DMS 273 treated with DMSO at 0.1 percent for 48 hours (cell line): ENCODE measurements around the gene XIRP2.
"Not testable (repeated sequence)": the region's sequence is repeated elsewhere in the genome, so short reads cannot be mapped to it uniquely, and the experiment has no call there.

Experiments used
- DNase-seq: peaks from one replicate; lab custom pipeline; 2025; lab: John Stamatoyannopoulos, UW

XIRP2 gene

GRCh38 chr2:167198576-167198975 lies 310.3 kb downstream of the XIRP2 start:
- DNase-seq: no peak

GRCh38 chr2:167200019-167200418 lies 311.7 kb downstream of the XIRP2 start:
- no peak for DNase-seq

DNA sequence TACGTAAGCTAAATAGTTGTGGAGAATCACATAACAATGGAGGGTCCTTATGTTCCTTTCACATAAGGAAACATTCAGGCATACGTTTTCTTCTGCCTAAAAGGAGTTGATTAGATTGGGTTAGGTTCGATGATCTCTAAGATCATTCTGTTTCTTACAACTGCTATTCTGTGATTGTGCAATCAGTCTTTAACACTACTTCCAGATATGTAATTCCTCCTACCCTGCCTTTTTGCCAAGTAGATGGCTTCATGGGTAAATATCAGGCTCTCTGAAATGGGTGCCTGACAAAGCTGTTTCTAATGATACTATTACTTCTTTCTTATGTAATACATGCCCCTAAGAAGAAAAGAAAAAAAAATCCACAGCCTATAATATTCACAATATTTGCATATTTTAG lies 321.5 kb downstream of the XIRP2 start:
- no peak for DNase-seq

DNA sequence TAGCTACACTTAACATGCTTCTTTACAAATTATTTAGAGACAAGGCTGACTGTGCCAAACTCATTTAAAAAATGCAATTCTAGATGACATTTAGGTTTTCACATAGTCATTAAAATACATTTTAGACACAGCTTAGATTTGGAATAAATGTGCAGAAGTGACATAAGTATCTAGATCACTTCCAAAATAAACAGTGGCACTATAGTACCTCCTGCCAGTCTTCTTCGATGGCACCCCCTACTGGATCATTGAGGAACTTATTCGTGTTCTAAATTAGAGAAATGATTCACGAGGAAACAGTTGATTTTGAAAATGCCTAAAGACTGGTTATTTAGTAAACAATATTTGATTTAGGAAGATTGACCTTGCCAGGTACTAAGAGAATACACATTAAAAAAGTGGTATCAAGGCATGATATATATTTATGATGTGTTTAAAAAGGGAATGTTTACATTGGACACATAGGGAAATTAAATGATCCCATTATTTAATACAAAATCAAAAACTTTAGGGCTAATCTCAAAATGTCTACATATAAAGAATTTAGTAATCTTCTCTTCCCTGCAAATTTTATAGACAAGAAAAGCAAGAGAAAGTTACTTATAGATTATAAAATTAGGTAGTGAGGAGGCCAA lies 323.9 kb downstream of the XIRP2 start:
- DNase-seq: no peak

DNA sequence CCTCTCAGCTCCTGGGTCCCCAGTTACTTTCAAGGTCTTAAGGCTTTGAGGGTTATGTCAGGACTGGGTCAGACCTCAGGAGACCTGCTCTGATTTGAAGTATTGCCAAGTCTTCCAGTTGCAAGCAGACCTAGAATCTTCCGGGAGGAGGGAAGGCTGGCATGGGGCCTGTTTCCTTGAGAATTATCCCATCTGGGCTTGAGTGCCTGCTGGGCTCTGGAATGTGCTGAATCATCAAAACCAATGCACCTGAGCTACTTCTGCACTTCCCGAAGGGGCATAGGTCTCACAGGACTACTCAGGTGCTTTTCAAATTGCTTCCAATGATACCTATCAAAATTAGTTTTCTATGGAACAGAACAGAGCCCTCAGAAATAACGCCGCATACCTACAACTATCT lies 327.3 kb downstream of the XIRP2 start:
- DNase-seq: no peak

- DNase-seq: no peak
These were observed 349.2 kb downstream of the XIRP2 start for GRCh38 chr2:167237478-167237877.

GRCh38 chr2:167240671-167241070 lies 352.4 kb downstream of the XIRP2 start:
- no peak for DNase-seq

DNA sequence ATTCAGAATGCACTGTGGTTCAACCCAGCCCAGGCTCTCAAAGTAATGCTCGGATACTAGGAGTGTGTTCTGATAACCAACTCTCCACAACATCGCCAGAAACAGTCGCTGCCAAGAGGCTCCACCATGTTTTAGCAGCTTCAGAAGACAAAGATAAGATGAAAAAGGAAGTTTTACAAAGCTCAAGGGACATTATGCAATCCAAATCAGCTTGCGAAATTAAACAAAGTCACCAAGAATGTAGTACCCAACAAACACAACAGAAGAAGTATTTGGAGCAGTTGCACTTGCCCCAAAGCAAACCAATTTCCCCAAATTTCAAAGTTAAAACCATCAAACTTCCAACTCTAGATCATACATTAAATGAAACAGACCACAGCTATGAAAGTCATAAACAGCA lies 360.9 kb downstream of the XIRP2 start:
- no peak for DNase-seq

DNA sequence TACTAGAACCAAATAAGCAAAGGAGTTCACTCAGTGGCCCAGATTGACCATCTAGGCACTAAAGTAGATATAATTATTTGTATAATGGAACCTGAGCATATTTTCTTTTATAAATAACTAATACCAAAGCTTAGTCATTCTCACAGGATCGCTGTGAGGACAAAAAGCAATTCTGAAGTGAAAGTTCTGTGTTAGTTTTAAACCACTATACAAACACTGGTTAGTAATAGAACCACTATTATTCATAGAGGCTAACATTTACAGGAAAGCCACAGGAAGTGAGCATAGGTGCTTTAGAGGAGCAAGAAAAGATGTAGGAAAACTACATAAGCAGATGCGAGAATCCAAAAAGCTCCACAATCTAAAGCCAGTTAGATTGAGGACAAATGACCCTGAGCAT lies 364.7 kb downstream of the XIRP2 start:
- DNase-seq: no peak

DNA sequence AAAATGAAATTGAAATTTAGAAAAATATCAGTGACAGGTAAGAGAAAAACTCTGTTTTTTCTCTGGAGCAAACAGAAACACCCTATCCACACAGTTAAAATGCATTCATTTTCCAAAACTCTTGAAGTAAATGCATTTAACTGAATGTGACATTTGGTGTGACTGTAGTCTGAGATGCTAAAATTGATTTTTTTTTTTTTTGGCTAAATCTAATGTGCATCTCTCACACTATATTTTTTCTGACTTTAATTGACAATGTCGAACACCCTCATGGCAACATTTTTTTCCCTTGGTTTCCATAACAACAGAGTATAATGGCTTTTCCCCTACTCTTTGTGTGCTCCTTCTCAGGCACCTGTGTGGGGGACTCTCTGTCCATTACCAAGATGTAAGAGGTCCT lies 366.4 kb downstream of the XIRP2 start:
- no peak for DNase-seq

- no peak for DNase-seq
These were observed 370.4 kb downstream of the XIRP2 start for GRCh38 chr2:167258712-167259111.

DNA sequence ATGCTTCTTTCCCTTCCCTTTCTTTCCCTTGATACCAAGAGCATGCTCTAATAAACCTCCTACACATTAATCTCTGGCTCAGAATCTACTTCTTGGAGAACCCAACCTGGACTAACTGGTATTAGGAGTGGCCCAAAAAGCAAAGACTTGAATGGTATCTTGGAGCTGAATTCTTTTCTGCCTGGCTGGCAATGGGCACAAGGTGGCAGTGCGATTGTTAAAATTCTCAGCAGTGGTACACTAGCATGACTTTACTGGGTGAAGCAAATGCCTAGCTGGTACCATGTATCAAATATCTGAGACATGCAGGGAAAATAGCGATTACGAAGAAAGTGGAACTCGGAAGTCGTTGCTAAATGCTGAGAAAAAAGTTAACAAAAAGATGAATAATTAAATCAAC lies 376.1 kb downstream of the XIRP2 start:
- no peak for DNase-seq

- no peak for DNase-seq
These were observed 376.7 kb downstream of the XIRP2 start for GRCh38 chr2:167265004-167265403.

DNA sequence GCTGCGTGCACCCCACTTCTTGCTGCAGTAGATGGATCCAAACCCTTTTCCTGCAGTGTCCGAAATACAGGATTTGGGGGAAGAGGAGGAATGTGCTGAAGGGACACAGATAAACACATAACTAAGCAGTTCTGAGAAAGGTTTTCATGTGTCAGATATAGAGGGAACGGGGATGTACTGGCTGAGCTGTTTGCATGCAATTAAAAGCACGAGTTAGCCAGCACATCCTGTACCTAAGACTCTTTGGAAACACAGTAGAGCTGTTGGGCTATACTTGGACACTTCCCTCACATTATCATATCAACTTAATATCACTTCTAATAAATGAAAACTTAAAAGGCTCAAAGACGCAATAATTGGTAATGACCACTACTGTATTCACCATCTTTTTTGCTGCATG lies 377.4 kb downstream of the XIRP2 start:
- DNase-seq: no peak

DNA sequence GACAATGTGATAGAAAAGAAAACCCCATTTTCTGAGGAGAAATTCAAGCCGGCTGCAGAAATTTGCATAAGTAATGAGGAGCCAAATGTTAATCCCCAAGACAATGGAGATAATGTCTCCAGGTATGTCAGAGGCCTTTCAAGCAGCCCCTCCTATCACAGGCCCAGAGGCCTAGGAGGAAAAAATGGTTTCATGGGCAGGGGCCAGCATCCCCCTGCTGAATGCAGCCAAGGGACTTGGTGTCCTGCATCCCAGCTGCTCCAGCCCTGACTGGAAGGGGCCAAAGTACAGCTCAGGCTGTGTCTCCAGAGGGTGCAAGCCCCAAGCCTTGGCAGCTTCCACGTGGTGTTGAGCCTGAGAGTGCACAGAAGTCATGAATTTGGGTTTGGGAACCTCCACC lies 380.0 kb downstream of the XIRP2 start:
- not testable (repeated sequence) for DNase-seq

- no peak for DNase-seq
These were observed 383.7 kb downstream of the XIRP2 start for GRCh38 chr2:167271932-167272331.

- no peak for DNase-seq
These were observed 386.8 kb downstream of the XIRP2 start for GRCh38 chr2:167275046-167275445.

GRCh38 chr2:167279810-167280209 lies 391.5 kb downstream of the XIRP2 start:
- no peak for DNase-seq

DNA sequence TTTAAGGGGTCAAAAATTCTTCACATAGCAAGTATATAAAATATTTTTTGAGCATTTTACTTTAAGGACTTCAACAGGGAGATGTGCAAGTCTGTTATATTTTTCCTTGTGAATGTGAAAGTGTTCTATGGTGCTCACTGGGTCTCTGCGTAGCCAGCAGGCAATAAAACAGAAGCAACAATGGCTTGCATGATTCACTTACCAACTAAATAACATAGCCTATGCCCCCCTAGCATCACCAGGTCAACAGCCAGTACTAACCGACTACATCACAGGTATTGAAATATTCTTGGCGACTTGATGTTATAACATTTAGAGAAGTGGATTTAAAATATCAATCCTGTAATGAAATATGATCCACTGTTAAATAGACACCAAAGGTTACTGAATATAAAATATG lies 398.9 kb downstream of the XIRP2 start:
- no peak for DNase-seq

GRCh38 chr2:167289651-167290410 lies 401.6 kb downstream of the XIRP2 start:
- no peak for DNase-seq

DNA sequence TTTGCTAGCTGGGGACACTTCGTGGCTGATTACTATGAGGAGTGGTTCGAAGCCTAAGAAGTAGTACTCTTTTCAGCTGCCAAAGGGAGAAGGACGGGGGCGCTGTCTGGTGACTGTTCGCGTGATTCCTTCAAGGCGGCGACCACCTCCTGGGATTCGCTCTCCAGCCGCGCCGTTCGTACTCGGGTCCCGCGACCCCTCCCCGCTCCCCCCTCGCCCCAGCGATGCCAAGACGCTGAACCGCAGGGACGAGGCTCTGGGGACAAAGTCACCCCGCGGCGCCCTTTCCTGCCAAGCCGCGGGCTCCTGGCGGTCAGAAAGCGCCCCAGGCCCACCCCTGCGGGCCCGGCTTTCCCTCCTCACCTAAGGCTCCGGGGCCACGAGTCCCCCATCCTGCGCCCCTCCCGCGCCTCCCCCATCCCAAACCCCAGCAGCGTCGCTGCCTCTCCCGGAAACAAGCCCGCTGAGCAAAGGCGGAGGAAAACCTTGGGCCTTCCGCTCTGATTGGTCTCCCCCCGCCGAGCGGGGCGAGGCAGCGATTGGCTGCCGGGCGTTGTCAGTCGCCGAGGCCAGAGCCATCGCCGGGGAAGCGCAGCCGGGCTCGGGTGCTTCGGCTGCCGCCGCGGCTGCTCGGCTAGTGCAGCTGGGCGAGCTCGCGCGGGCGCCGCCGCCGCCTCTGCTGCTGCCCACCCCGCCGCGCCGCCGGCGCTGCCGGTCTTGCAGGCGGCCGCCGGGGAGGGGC lies 404.3 kb downstream of the XIRP2 start, which contains the start of gene B3GALT1:
Gene B3GALT1 (plus strand): TSS at position 572 of the 742 bp plus-strand sequence.
- DNase-seq: peak; percentile 65

DNA sequence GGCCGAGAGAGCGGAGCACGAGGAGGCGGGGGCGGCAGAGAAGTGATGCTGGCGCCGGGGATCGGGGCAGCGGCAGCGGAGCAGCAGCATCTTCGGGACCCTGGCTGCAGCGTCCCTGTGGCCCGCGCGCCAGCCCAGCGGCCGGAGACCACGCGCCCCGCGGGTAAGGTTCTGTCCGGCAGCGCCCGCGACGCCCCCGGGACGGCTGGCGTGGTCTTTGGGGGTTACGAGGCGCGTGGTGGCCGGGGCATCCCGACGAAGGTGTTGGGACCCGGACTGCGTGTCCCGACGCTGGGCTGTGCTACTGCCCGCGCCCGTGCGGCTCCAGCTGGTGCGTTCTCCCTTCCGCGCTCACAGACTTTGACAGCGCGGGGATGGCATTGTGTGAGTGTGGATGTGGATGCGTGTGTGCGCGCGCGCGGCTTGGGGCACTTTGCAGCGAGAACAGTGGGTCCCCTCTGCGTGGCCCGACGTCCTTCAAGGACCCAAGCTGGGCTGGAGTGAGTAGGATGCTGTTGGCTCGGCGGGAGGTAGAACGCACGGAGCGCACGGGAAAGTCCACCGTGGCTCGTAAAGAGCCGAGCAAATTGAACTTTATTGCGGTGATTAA lies 405.0 kb downstream of the XIRP2 start:
- DNase-seq: no peak
